ENCODE data around the gene C3orf62. TPM values are rescaled to one million over a fixed set of nuclear protein-coding genes. Genes with fewer than 3 reads are reported as not detected.

C3orf62 gene
- total RNA-seq, 1 donor from 2014 or later, result 10.0 TPM

GRCh38 chr3:49296781-49297411, 19.9 kb upstream of the C3orf62 start:
- peak; percentile 58 to 67 for ATAC-seq
- TF ChIP-seq, protein P1, sequence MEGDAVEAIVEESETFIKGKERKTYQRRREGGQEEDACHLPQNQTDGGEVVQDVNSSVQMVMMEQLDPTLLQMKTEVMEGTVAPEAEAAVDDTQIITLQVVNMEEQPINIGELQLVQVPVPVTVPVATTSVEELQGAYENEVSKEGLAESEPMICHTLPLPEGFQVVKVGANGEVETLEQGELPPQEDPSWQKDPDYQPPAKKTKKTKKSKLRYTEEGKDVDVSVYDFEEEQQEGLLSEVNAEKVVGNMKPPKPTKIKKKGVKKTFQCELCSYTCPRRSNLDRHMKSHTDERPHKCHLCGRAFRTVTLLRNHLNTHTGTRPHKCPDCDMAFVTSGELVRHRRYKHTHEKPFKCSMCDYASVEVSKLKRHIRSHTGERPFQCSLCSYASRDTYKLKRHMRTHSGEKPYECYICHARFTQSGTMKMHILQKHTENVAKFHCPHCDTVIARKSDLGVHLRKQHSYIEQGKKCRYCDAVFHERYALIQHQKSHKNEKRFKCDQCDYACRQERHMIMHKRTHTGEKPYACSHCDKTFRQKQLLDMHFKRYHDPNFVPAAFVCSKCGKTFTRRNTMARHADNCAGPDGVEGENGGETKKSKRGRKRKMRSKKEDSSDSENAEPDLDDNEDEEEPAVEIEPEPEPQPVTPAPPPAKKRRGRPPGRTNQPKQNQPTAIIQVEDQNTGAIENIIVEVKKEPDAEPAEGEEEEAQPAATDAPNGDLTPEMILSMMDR (IDR thresholded peaks at IDR 0.05), result no peak
- Histone ChIP-seq H3K27me3 (ENCODE audit: low read depth) (no peaks in the 10 kb centered on the region), H3K4me3 (no peak overlapping the region), H3K27ac (peak overlapping the region; percentile 66), H3K9me3 (no peaks in the 10 kb centered on the region), H3K36me3 (peaks cover 98% of the 10 kb centered on the region), H3K4me1 (peaks cover 32% of the 10 kb centered on the region)
- intact Hi-C loops (cut with DNase I), result no loop called here
- DNase-seq, result no peak

- peak; percentile 49 for DNase-seq
- Histone ChIP-seq H3K4me3 (no peak overlapping the region), H3K9me3 (no peaks in the 10 kb centered on the region), H3K4me1 (peaks cover 32% of the 10 kb centered on the region), H3K36me3 (peaks cover 98% of the 10 kb centered on the region), H3K27ac (no peak overlapping the region), H3K27me3 (ENCODE audit: low read depth) (no peaks in the 10 kb centered on the region)
- intact Hi-C loops (cut with DNase I), result no loop called here
- TF ChIP-seq, protein P1 (IDR thresholded peaks at IDR 0.05), result peak; percentile 64
- ATAC-seq, result peak; percentile 57 to 67
Observed at GRCh38 chr3:49295489-49296058, 18.5 kb upstream of the C3orf62 start.

DNA sequence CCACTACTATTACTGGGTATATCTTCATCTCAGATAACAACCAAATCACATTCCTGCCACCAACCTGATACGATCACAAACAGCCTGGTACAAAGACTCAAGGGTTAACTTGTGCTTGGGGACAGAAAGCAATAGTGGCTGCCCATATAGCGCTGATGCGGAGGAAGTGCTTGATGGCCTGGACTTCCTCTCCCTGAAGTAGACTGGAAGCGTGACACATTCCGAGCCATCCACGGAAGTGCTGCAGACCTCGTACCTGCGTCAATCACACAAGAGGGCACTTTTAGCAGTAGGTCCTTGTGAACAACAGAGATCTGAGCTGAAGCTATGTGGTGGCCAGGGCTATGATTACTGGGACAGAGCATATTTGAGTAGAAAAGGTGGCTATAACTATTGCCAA, 17.3 kb upstream of the C3orf62 start:
- peaks cover 32% of the 10 kb centered on the region for H3K4me1 ChIP-seq
- ATAC-seq (peak; percentile 27 to 50), DNase-seq (no peak)
- H3K36me3 ChIP-seq, result peaks cover 98% of the 10 kb centered on the region
- no peak overlapping the region for H3K4me3 ChIP-seq
- no peaks in the 10 kb centered on the region for H3K27me3 ChIP-seq (ENCODE audit: low read depth)
- peak overlapping the region; percentile 18 for H3K27ac ChIP-seq
- TF ChIP-seq, protein P1 (IDR thresholded peaks at IDR 0.05), result no peak
- intact Hi-C loops (cut with DNase I), result no loop called here
- no peaks in the 10 kb centered on the region for H3K9me3 ChIP-seq

- peaks cover 94% of the 10 kb centered on the region for H3K36me3 ChIP-seq
- TF ChIP-seq, protein P1 (IDR thresholded peaks at IDR 0.05), result no peak
Observed at GRCh38 chr3:49283997-49284396, 7.0 kb upstream of the C3orf62 start.

DNA sequence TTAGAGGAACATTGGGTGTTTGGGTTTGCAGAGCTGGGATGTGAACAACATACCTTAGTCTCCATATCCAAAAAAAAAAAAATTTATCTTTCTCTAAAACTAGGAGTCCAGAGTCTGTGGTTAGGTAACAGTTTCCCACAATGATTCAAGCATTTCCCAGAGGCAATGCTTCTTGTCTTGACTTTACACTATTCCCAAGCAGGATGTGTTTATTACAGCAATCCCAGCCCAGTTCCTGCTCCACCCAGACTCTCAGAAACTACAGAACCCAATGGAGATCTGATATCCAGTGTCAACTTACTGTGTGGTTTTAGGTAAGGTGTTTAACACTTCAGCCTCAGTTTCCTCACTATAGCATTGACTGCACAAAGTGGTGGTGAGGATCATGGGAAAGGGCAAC, 2.3 kb upstream of the C3orf62 start:
- H3K36me3 ChIP-seq, result peaks cover 64% of the 10 kb centered on the region

More at GRCh38 chr3:49283997-49284396, 7.0 kb upstream of the C3orf62 start:
- ATAC-seq (no peak), DNase-seq (no peak)
- peaks cover 10% of the 10 kb centered on the region for H3K4me1 ChIP-seq
- H3K4me3 ChIP-seq, result no peak overlapping the region
- no peak overlapping the region for H3K27ac ChIP-seq
- no peaks in the 10 kb centered on the region for H3K9me3 ChIP-seq
- H3K27me3 ChIP-seq (ENCODE audit: low read depth), result no peaks in the 10 kb centered on the region
- intact Hi-C loops (cut with DNase I), result no loop called here

More for the DNA sequence above, 2.3 kb upstream of the C3orf62 start:
- Histone ChIP-seq H3K27ac (peak overlapping the region; percentile 97), H3K4me1 (peaks cover 42% of the 10 kb centered on the region), H3K27me3 (ENCODE audit: low read depth) (no peaks in the 10 kb centered on the region), H3K4me3 (no peak overlapping the region), H3K9me3 (no peaks in the 10 kb centered on the region)
- intact Hi-C loops (cut with DNase I), result no loop called here
- TF ChIP-seq, protein P1 (IDR thresholded peaks at IDR 0.05), result no peak
- no peak for DNase-seq
- ATAC-seq, result no peak
